RWPE2 (cell line): ENCODE results near the gene DPYSL4.

Source experiments
- ATAC-seq: fragments of 200-7000 bp; cut with Tn5 transposase; 3 replicates; pipeline ENCODE4 v1.9.1; 2021; ENCODE audit warnings: low read depth
- DNase-seq: peaks from one replicate; pipeline ENCODE4 v3.0.0-alpha.2; 2020; ENCODE audit warnings: low spot score
- H3K27ac ChIP-seq: fragments of 450-650 bp; 2 replicates; pipeline ENCODE4 v1.5.1; 2017; ENCODE audit warnings: mild to moderate bottlenecking; ENCODE audit not compliant: poor library complexity, severe bottlenecking
- H3K27me3 ChIP-seq: fragments of 250-450 bp; sonication (Bioruptor Pico); 2 replicates; pipeline ENCODE4 v1.5.1; 2021; ENCODE audit warnings: mild to moderate bottlenecking, moderate library complexity; ENCODE audit not compliant: insufficient read depth, poor library complexity, severe bottlenecking
- H3K36me3 ChIP-seq: fragments of 250-450 bp; sonication (Bioruptor Pico); 2 replicates; pipeline ENCODE4 v1.5.1; 2020; ENCODE audit warnings: low read depth, mild to moderate bottlenecking, moderate library complexity
- H3K4me1 ChIP-seq: fragments of 250-450 bp; sonication (Bioruptor Pico); 2 replicates; pipeline ENCODE4 v1.5.1; 2021; ENCODE audit warnings: mild to moderate bottlenecking, moderate library complexity; ENCODE audit not compliant: insufficient read depth, poor library complexity, severe bottlenecking
- H3K4me3 ChIP-seq: fragments of 250-450 bp; sonication (Bioruptor Pico); 2 replicates; pipeline ENCODE4 v1.5.1; 2021; ENCODE audit warnings: mild to moderate bottlenecking, moderate library complexity; ENCODE audit not compliant: severe bottlenecking
- H3K9me3 ChIP-seq: fragments of 250-450 bp; sonication (Bioruptor Pico); 2 replicates; pipeline ENCODE4 v1.5.1; 2021; ENCODE audit warnings: mild to moderate bottlenecking, moderate library complexity; ENCODE audit not compliant: severe bottlenecking
- TF ChIP-seq, protein P1 (sequence below): fragments of 450-650 bp; IDR thresholded peaks from one replicate; pipeline ENCODE4 v1.5.1; 2017; ENCODE audit warnings: mild to moderate bottlenecking, moderate library complexity; ENCODE audit not compliant: poor library complexity, severe bottlenecking

The DPYSL4 gene

DNA sequence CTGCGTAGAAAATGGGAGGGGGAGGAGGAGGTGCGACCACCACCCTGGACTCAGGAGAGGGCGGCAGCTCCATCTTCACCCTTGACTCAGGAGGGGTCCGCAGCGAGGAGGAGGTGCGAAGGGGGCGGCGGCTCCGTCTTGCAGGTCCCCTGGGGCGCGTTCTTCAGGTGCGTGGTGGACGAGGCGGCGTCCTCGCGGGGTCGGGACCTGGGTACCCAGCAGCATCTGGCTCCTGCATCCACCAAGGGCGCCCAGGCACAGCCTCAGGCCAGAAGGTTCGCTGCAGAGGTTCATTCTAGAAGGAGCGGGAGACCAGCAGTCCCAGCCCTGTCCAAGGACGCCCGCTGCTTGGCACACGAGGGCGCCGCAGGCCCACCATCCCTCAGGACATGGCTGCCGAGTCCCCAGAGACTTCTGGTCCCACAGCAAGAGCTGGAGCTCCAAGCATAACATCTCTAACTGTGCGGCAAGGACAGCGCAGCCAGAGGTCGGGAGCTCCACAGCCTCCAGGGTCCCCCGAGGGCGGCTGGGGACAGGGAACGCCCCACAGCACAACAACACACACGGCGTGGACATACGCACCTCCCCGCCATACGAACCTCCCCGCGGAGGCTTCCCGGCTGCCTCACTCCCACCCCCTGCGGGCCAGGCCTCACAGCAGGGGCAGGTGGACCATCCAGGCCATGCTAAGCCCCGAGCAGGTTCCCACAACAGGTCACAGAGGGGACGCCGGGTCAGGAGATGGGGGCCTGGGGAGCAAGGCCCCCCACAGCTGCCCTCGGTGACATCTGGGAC lies 16.8 kb upstream of the DPYSL4 start:
- DNase-seq (no peak), ATAC-seq (no peak)
- H3K27me3 ChIP-seq, result no peaks in the 10 kb centered on the region
- no peak overlapping the region for H3K4me3 ChIP-seq
- TF ChIP-seq, protein P1, sequence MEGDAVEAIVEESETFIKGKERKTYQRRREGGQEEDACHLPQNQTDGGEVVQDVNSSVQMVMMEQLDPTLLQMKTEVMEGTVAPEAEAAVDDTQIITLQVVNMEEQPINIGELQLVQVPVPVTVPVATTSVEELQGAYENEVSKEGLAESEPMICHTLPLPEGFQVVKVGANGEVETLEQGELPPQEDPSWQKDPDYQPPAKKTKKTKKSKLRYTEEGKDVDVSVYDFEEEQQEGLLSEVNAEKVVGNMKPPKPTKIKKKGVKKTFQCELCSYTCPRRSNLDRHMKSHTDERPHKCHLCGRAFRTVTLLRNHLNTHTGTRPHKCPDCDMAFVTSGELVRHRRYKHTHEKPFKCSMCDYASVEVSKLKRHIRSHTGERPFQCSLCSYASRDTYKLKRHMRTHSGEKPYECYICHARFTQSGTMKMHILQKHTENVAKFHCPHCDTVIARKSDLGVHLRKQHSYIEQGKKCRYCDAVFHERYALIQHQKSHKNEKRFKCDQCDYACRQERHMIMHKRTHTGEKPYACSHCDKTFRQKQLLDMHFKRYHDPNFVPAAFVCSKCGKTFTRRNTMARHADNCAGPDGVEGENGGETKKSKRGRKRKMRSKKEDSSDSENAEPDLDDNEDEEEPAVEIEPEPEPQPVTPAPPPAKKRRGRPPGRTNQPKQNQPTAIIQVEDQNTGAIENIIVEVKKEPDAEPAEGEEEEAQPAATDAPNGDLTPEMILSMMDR, result no peak
- no peaks in the 10 kb centered on the region for H3K9me3 ChIP-seq
- no peaks in the 10 kb centered on the region for H3K36me3 ChIP-seq
- no peaks in the 10 kb centered on the region for H3K4me1 ChIP-seq
- H3K27ac ChIP-seq, result no peak overlapping the region

DNA sequence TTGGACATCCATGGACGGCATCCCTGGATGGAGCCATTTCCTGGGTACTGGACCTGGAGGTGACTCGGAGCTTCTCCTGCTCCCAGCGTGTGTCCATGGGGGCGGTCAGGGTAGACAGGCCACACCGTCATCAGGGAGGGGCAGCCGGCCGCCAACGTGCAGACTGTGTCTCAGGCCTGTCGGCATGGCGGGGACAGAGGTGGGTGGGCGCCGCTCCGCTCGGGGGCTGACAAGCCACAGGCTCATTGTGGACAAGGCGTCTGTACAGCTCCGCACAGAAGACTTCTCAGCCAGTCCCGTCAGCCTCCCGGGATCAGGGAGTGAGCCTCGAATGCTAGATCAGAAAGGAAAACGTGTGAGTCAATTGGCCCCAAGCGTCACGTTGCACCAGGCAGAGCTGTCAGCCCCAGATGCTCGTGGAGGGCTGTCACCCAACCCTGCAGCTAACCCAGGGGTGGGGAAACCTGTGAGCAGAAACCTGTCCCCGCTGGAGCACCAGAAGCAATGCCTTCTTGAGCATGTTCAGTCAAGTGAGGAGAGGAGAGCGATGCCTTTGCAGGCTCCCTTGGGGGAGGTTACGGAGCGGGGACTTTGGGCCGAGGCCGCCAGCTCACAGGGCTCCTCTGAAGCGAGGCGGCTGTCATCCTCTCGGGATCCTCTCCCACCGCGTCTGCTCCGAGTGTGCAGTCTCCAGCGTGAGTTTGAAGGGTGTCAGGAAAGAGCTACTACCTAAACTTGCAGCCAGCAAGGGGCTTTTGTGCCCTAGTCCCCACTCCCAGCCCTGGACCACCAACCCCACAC lies 16.0 kb upstream of the DPYSL4 start:
- Histone ChIP-seq H3K4me1 (no peaks in the 10 kb centered on the region), H3K27me3 (no peaks in the 10 kb centered on the region), H3K4me3 (no peak overlapping the region), H3K36me3 (no peaks in the 10 kb centered on the region), H3K27ac (no peak overlapping the region), H3K9me3 (no peaks in the 10 kb centered on the region)
- ATAC-seq, result no peak
- TF ChIP-seq, protein P1, result no peak
- DNase-seq, result no peak

DNA sequence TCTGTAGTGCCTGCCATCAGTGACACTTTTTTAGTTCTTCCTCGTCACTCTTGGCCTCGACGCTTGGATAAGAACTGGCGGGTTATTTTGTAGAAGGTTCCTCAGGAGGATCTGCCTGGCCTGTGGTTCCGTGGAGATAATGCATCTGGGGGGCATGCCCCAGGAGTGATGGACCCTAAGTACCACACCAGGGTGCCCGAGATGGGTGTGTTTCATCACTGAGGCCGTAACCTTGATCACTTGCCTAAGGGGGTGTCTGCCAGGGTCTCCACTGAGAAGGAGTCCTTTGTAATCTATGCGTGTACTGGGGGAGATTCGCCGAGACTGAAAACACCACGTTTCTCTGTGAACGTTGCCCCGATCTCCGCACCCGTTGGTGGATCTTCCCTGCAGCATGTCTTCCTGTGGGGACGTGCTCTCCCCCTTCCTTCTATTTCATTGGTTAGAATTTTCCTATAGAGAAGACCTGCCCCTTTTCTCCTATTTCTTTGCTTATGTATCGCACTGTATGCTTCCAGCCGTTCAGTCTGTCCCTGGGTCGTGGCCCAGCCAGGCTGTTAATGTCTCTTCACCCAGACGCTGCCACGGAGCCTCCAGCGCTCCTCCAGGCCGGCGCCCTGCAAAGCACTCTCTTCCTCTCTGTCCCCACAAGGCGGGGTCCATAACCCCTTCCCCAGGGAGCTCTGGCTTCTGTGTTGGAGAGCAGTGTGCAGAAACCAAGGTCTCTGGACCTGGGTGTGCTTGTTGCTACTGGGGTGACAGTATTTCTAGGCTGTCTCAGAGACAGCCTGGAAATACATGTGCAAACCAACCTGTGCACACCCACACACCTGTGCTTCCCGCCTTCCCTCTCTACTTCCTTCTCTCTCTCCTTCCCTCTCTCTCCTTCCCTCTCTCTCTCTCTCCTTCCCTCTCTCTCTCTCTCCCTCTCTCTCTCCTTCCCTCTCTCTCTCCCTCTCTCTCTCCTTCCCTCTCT lies 14.4 kb upstream of the DPYSL4 start:
- peak; percentile 49; the same call in 1 of the 3 replicates for ATAC-seq
- Histone ChIP-seq H3K27me3 (peaks cover 6% of the 10 kb centered on the region), H3K27ac (no peak overlapping the region), H3K4me1 (no peaks in the 10 kb centered on the region), H3K4me3 (no peak overlapping the region), H3K9me3 (no peaks in the 10 kb centered on the region), H3K36me3 (no peaks in the 10 kb centered on the region)
- TF ChIP-seq, protein P1, result no peak
- DNase-seq, result no peak

DNA sequence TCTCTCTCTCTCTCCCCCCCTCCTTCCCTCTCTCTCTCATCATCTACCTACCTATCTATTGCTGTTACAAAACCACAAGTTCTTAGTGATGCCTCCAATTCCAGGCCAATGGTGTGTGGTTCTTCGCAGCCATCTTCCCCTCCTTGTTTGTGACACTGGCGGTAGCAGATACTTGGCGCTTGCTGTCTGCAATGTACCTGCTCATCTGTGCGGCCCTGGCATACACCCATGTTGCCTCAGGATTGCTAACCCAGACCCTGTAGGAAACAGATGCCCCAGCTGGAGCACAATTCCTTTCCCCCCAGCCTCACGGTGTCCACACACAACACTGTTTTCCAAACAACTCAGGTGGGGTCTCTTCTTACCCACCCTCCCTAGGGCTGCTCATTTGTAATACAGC lies 13.6 kb upstream of the DPYSL4 start:
- ATAC-seq, result no peak
- DNase-seq, result no peak
- Histone ChIP-seq H3K9me3 (no peaks in the 10 kb centered on the region), H3K4me1 (no peaks in the 10 kb centered on the region), H3K4me3 (no peak overlapping the region), H3K27me3 (peaks cover 6% of the 10 kb centered on the region), H3K27ac (no peak overlapping the region), H3K36me3 (no peaks in the 10 kb centered on the region)
- TF ChIP-seq, protein P1, result no peak
